ENCODE results near the gene BHLHE40. TPM values are rescaled to one million over a fixed set of nuclear protein-coding genes. Genes with fewer than 3 reads are reported as not detected.

Gene BHLHE40
- total and polyA plus RNA-seq, 2 of the 8 experiments (the other 6 are each of a cell fraction or from before 2014, with no cell fraction given) = 1.5 to 2.2 TPM

- TF ChIP-seq CTCF (IDR thresholded peaks at IDR 0.05; ENCODE audit: control extremely low read depth in 1 of 3, insufficient read depth in 1 of 3, low read depth in 1 of 3, low read length in 3 of 3) (no peak), HDAC2 (IDR thresholded peaks at IDR 0.05; ENCODE audit: borderline replicate concordance in 1 of 2, low read depth in 2 of 2, low read length in 2 of 2) (no peak), BACH1 (IDR thresholded peaks at IDR 0.05; ENCODE audit: low read length) (no peak), KDM5A (IDR thresholded peaks at IDR 0.05; ENCODE audit: low read length) (no peak)
- TF ChIP-seq, protein P1, sequence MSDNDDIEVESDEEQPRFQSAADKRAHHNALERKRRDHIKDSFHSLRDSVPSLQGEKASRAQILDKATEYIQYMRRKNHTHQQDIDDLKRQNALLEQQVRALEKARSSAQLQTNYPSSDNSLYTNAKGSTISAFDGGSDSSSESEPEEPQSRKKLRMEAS (IDR thresholded peaks at IDR 0.05) = no peak
Measured at GRCh38 chr3:4985330-4986174, 6.3 kb downstream of the BHLHE40 start (continued).
